ENCODE measurements around the gene C5orf46.
"Not testable (repeated sequence)": the region's sequence is repeated elsewhere in the genome, so short reads cannot be mapped to it uniquely, and the experiment has no call there.

C5orf46 gene

GRCh38 chr5:147906326-147907095 is at the start of gene C5orf46:
Gene C5orf46, minus strand, starts transcription at chr5:147906538. Its CDS starts 37 bp downstream, at chr5:147906501.
- Histone ChIP-seq H4K20me1 (ENCODE audit: control insufficient read depth, insufficient read depth, low read depth, low read length) (no peaks in the 10 kb centered on the region), H3K79me2 (ENCODE audit: control insufficient read depth, low read length) (no peaks in the 10 kb centered on the region), H3K36me3 (ENCODE audit: control insufficient read depth, low read length) (no peaks in the 10 kb centered on the region), H3K27ac (ENCODE audit: low read depth, low read length) (no peak within 1 kb of the TSS), H3F3A (ENCODE audit: control insufficient read depth, insufficient read depth) (no peaks in the 10 kb centered on the region), H3K9me2 (replicated peaks; ENCODE audit: control insufficient read depth, low read length) (no peaks in the 10 kb centered on the region), H3K4me1 (ENCODE audit: control insufficient read depth, low read length) (no peaks in the 10 kb centered on the region), H3K4me3 (ENCODE audit: low read length) (no peak within 1 kb of the TSS), H3K4me2 (ENCODE audit: low read length) (no peak within 1 kb of the TSS), H3K9me3 (ENCODE audit: control insufficient read depth, insufficient read depth, low read length) (no peaks in the 10 kb centered on the region), H3K27me3 (ENCODE audit: control insufficient read depth, low read length) (peaks cover 8% of the 10 kb centered on the region; the same call in 1 of the 2 replicates)
- TF ChIP-seq EZH2phosphoT487 (IDR thresholded peaks at IDR 0.05; ENCODE audit: borderline replicate concordance, low read length), result no peak
- TF ChIP-seq, protein P1, sequence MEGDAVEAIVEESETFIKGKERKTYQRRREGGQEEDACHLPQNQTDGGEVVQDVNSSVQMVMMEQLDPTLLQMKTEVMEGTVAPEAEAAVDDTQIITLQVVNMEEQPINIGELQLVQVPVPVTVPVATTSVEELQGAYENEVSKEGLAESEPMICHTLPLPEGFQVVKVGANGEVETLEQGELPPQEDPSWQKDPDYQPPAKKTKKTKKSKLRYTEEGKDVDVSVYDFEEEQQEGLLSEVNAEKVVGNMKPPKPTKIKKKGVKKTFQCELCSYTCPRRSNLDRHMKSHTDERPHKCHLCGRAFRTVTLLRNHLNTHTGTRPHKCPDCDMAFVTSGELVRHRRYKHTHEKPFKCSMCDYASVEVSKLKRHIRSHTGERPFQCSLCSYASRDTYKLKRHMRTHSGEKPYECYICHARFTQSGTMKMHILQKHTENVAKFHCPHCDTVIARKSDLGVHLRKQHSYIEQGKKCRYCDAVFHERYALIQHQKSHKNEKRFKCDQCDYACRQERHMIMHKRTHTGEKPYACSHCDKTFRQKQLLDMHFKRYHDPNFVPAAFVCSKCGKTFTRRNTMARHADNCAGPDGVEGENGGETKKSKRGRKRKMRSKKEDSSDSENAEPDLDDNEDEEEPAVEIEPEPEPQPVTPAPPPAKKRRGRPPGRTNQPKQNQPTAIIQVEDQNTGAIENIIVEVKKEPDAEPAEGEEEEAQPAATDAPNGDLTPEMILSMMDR (IDR thresholded peaks at IDR 0.05; ENCODE audit: low read depth, low read length, poor library complexity, severe bottlenecking), result no peak

DNA sequence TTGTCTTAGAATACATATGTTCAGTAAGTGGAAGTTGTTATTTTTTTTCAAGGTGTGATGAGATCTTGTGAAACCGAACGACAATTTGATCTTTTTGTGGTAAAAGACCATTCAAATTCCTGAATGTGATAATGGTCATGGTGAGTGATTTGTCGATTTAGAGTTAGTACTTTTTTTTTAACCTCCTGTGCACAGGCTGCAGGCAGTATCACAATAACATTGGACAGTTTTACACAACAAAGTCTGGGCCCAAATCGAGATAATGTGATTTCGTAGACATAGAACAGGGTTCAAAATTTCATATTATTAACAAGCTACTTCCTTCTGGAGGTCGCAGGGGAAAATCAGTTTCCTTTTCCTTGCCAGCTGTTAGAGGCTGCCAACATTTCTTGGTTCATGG is 48.6 kb upstream of the C5orf46 start:
- no peak overlapping the region for H3K27ac ChIP-seq (ENCODE audit: low read depth, low read length)
- no peak overlapping the region for H3K4me3 ChIP-seq (ENCODE audit: low read length)
- no peaks in the 10 kb centered on the region for H3K36me3 ChIP-seq (ENCODE audit: control insufficient read depth, low read length)
- no peaks in the 10 kb centered on the region for H4K20me1 ChIP-seq (ENCODE audit: control insufficient read depth, insufficient read depth, low read depth, low read length)
- H3F3A ChIP-seq (ENCODE audit: control insufficient read depth, insufficient read depth), result no peaks in the 10 kb centered on the region
- H3K27me3 ChIP-seq (ENCODE audit: control insufficient read depth, low read length), result no peaks in the 10 kb centered on the region
- no peaks in the 10 kb centered on the region for H3K4me1 ChIP-seq (ENCODE audit: control insufficient read depth, low read length)
- no peak for TF ChIP-seq EZH2phosphoT487 (IDR thresholded peaks at IDR 0.05; ENCODE audit: borderline replicate concordance, low read length)
- TF ChIP-seq, protein P1 (IDR thresholded peaks at IDR 0.05; ENCODE audit: low read depth, low read length, poor library complexity, severe bottlenecking), result no peak
- H3K4me2 ChIP-seq (ENCODE audit: low read length), result no peak overlapping the region
- no peaks in the 10 kb centered on the region for H3K79me2 ChIP-seq (ENCODE audit: control insufficient read depth, low read length)
- H3K9me3 ChIP-seq (ENCODE audit: control insufficient read depth, insufficient read depth, low read length), result no peaks in the 10 kb centered on the region
- no peaks in the 10 kb centered on the region for H3K9me2 ChIP-seq (replicated peaks; ENCODE audit: control insufficient read depth, low read length)

- H3K36me3 ChIP-seq (ENCODE audit: control insufficient read depth, low read length), result no peaks in the 10 kb centered on the region
- no peaks in the 10 kb centered on the region for H3K4me1 ChIP-seq (ENCODE audit: control insufficient read depth, low read length)
Observed at GRCh38 chr5:147949711-147950573, 43.6 kb upstream of the C5orf46 start.

GRCh38 chr5:147946658-147947274 is 40.4 kb upstream of the C5orf46 start:
- not testable (repeated sequence) for H3K79me2 ChIP-seq (ENCODE audit: control insufficient read depth, low read length); H3K4me3 ChIP-seq (ENCODE audit: low read length); H3K4me2 ChIP-seq (ENCODE audit: low read length); H3K4me1 ChIP-seq (ENCODE audit: control insufficient read depth, low read length); H3F3A ChIP-seq (ENCODE audit: control insufficient read depth, insufficient read depth); H3K9me3 ChIP-seq (ENCODE audit: control insufficient read depth, insufficient read depth, low read length); H3K36me3 ChIP-seq (ENCODE audit: control insufficient read depth, low read length); H3K9me2 ChIP-seq (replicated peaks; ENCODE audit: control insufficient read depth, low read length); H3K27me3 ChIP-seq (ENCODE audit: control insufficient read depth, low read length); H4K20me1 ChIP-seq (ENCODE audit: control insufficient read depth, insufficient read depth, low read depth, low read length); H3K27ac ChIP-seq (ENCODE audit: low read depth, low read length)

More at GRCh38 chr5:147949711-147950573, 43.6 kb upstream of the C5orf46 start:
- H4K20me1 ChIP-seq (ENCODE audit: control insufficient read depth, insufficient read depth, low read depth, low read length), result no peaks in the 10 kb centered on the region
- H3K27ac ChIP-seq (ENCODE audit: low read depth, low read length), result no peak overlapping the region
- H3K27me3 ChIP-seq (ENCODE audit: control insufficient read depth, low read length), result no peaks in the 10 kb centered on the region
- H3K9me2 ChIP-seq (replicated peaks; ENCODE audit: control insufficient read depth, low read length), result no peaks in the 10 kb centered on the region
- TF ChIP-seq, protein P1 (IDR thresholded peaks at IDR 0.05; ENCODE audit: low read depth, low read length, poor library complexity, severe bottlenecking), result peak; percentile 66
- no peak for TF ChIP-seq EZH2phosphoT487 (IDR thresholded peaks at IDR 0.05; ENCODE audit: borderline replicate concordance, low read length)
- H3K4me3 ChIP-seq (ENCODE audit: low read length), result no peak overlapping the region
- no peaks in the 10 kb centered on the region for H3F3A ChIP-seq (ENCODE audit: control insufficient read depth, insufficient read depth)
- H3K4me2 ChIP-seq (ENCODE audit: low read length), result no peak overlapping the region
- H3K9me3 ChIP-seq (ENCODE audit: control insufficient read depth, insufficient read depth, low read length), result no peaks in the 10 kb centered on the region
- no peaks in the 10 kb centered on the region for H3K79me2 ChIP-seq (ENCODE audit: control insufficient read depth, low read length)

Measured in DOHH2 (cell line).